GM21367 (cell line): Measurements from ENCODE around the gene SUPV3L1.

ENCODE experiments used
- ATAC-seq: cut with Tn5 transposase; IDR thresholded peaks from one replicate; pipeline ENCODE4 v1.9.1; 2021; ENCODE audit not compliant: unreplicated experiment

Gene SUPV3L1

DNA sequence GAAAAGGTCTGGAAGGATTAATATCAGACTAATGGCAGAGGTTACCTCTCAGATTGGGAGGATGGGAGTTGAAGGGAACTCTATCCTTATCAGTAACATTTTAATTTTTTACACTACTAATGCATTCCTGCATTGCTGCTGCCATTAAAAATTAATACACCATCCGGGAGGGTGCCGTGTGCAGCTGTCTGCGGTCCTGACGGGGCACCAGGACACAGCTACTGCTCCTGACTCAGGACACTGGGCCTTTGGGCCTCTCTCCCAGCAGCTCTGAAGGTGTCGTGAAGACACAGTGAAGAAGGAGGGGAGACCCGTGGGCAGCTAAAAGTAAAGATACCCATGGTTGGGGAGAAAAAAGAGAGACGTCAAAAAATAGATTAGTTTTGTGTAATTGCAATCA is 74.8 kb downstream of the SUPV3L1 start:
- no peak for ATAC-seq
